ENCODE results near the gene ORC5. TPM values are rescaled to one million over a fixed set of nuclear protein-coding genes. Genes with fewer than 3 reads are reported as not detected.
"Not testable (repeated sequence)": the region's sequence is repeated elsewhere in the genome, so short reads cannot be mapped to it uniquely, and the experiment has no call there.

The ORC5 gene
- 12.8 TPM for total RNA-seq
- long read RNA-seq, transcript ORC5-201 (14 exons, 1,958 nt) = major isoform, 21 of 32 reads
- long read RNA-seq, partial matches to known transcripts = 6 of 32 reads
- long read RNA-seq, other reads (novel, unspliced or antisense) = 2 of 32 reads

GRCh38 chr7:104207731-104208420 is at the start of gene ORC5:
ORC5 (minus strand) TSS chr7:104208013; CDS start chr7:104207904, 109 bp downstream.
- peak; percentile 93 for DNase-seq (ENCODE audit: low spot score)

GRCh38 chr7:104255616-104256015 is 47.8 kb upstream of the ORC5 start:
- no peak for DNase-seq (ENCODE audit: low spot score)

- no peak for DNase-seq (ENCODE audit: low spot score)
Observed at GRCh38 chr7:104255194-104255593, 47.4 kb upstream of the ORC5 start.

DNA sequence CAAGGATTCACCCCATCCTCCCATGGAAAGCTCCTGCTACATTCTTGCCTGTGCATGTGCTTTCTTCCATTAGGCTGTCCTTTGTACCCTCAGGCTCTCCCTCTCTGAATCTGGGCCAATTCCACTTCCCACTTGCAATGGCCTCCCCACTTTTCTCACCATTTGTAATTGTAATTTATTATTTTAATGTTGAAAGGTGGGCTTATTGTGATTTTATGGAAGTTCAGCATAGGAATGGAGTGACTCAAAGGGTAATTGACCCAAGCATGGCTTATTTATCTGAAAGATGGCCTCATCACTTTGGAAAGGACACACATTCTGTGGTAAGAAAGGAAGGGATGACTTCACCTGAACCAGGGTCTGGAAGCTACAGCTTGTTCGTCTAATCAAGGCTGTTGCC is 46.9 kb upstream of the ORC5 start:
- no peak for DNase-seq (ENCODE audit: low spot score)

GRCh38 chr7:104252409-104253134 is 44.8 kb upstream of the ORC5 start:
- no peak for DNase-seq (ENCODE audit: low spot score)

GRCh38 chr7:104242638-104243037 is 34.8 kb upstream of the ORC5 start:
- no peak for DNase-seq (ENCODE audit: low spot score)

- DNase-seq (ENCODE audit: low spot score) = no peak
Observed at GRCh38 chr7:104241538-104242209, 33.9 kb upstream of the ORC5 start.

GRCh38 chr7:104241135-104241534 is 33.3 kb upstream of the ORC5 start:
- DNase-seq (ENCODE audit: low spot score) = no peak

GRCh38 chr7:104240401-104240800 is 32.6 kb upstream of the ORC5 start:
- no peak for DNase-seq (ENCODE audit: low spot score)

GRCh38 chr7:104234990-104235389 is 27.2 kb upstream of the ORC5 start:
- DNase-seq (ENCODE audit: low spot score) = not testable (repeated sequence)

- DNase-seq (ENCODE audit: low spot score) = no peak
Observed at GRCh38 chr7:104231054-104232046, 23.5 kb upstream of the ORC5 start.

DNA sequence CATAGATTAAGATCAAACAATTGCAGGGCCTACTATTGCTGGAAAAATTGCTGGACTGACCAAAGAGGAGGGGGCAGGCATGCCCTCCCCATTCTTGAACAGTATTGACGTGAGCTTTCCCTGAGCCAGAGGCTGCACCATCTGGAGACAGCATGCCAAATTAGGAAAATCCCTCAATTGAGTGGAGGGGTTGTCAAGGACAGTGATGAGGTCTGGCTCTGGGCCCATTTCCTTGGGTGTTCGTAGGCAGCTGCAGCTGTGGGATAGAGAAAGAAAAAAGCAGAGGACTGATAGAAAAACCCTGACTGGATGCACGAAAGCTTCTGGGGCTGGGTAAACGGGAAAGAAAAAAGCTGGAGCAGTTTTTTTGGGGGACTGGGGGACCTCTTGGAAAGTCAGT is 22.8 kb upstream of the ORC5 start:
- no peak for DNase-seq (ENCODE audit: low spot score)

DNA sequence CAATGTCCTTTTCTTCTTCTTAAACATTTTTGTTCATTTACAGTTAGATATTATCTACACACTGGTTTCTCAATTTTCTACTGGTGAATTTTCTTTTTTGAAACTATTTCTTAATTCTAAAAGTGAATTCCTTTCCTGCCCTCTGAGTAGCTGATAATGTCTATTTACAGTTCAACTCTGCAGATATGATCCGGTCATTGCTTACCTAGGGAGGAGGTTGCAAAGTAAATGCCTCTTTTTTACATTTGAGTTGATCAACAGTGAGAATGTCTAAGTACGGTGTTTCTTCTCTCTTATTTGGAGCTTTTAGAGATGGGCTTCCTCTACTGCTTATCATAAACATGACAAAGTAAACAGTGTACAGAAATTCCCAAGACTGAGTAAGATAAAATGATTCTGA is 20.6 kb upstream of the ORC5 start:
- DNase-seq (ENCODE audit: low spot score) = no peak

GRCh38 chr7:104225451-104225850 is 17.6 kb upstream of the ORC5 start:
- no peak for DNase-seq (ENCODE audit: low spot score)

- no peak for DNase-seq (ENCODE audit: low spot score)
Observed at GRCh38 chr7:104217620-104218019, 9.8 kb upstream of the ORC5 start.

DNA sequence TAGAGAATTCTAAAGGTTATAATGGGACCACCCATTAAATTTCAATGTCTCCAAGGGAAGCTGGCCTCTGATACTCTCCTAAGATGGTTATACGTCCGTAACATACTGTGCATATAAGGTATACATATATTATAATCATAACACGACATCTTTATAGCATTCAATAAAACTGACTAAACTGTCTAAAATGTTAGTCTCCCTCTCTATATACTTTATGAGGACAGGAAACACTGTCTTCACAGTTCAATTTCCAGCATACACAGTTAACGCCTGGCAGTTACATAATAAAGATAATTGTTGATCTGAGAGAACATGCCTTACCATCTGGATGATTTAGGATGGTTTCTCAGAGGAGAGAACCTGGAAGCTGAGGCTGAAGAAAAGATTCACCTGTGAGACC is 1.2 kb upstream of the ORC5 start:
- DNase-seq (ENCODE audit: low spot score) = no peak

- DNase-seq (ENCODE audit: low spot score) = no peak
Observed at GRCh38 chr7:104208421-104208780, 588 bp upstream of the ORC5 start.

- no peak for DNase-seq (ENCODE audit: low spot score)
Observed at GRCh38 chr7:104207348-104207730, 474 bp downstream of the ORC5 start.

GRCh38 chr7:104206841-104207240 is 972 bp downstream of the ORC5 start:
- no peak for DNase-seq (ENCODE audit: low spot score)

DNA sequence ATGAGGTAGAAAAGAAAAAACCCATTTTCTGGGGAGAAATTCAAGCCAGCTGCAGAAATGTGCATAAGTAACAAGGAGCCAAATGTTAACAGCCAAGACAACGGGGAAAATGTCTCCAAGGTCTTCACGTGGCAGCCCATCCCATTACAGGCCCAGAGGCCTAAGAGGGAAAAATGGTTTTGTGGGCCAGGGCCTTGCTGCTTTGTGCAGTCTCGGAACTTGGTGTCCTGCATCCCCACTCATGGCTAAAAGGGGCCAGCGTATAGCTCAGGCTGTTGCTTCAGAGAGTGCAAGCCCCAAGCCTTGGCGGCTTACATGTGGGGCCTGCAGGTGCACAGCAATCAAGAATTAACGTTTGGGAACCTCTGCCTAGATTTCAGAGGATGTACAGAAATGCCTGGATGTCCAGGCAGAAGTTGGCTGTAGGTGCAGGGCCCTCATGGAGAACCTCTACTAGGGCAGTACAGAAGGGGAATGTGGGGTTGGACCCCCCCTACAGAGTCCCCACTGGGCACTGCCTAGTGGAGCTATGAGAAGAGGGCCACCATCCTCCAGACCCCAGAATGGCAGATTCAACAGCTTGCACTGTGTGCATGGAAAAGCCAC is 9.0 kb downstream of the ORC5 start:
- no peak for DNase-seq (ENCODE audit: low spot score)

DNA sequence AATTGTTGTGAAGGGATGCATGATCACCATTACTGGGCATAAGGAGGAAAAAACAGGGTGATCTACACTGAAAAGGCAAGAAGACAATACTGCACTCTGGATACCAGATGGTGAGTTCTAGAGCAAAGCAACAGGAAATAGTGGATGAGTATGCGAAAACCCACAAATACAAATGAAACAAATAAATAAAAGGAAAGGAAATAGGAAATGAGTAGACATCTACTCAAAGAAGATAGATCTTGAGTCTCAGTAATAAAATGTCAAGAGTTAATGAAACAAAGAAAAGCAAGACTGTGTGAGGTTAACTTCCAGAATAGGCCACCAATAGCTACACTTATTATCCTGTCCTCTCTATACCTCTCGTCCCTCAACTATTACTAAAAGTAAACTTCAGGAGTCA is 11.7 kb downstream of the ORC5 start:
- no peak for DNase-seq (ENCODE audit: low spot score)

Data from mesenteric fat pad (tissue), 1 donor.